Stimulated activated CD8-positive, alpha-beta memory T cell treated with anti-CD3 and anti-CD28 coated beads, Interleukin-2, amount 100 ng/mL, for 48 hours (primary cell): ENCODE measurements around the gene CDH18.

Source experiments
- DNase-seq, 2 donors: peaks; one replicate each; pipeline ENCODE4 v3.0.0-alpha.2; 2020; ENCODE audit warnings: low read depth in 2 of 2

Gene CDH18

DNA sequence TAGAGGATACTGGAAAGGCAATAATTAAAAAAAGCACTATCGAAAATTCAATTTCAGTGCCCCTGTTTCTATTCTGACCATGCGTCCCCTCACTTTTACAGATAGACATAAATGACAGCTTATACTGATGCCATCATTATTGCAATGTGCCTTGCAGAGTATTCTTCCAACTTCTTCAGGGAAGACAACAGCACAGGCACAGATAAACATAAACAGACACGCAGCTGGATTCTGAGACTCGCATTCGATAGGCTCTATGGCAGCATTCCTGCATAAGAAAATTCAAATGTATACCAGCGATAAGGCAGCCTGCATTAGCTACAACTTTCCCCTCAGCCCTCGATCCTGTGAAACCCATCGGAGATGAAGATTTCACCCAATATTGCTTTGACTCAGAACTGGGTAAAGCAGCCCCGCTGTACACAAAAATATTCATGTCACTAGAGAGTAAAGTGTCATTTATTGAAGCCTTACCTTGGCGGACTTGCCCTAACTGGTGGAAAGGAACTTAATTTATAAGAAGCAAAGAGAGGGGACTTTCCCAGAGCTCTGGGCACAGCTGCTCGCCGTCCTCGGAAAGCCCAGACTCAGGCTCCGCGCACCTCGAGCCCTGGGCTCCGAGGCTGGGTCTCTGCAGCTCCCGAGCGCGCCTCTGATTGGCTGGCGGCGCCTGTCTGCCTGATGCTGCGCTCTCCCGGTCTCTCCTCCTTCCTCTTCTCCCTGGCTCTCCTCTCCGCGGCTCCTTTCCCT is at the start of gene CDH18:
Gene CDH18 (minus strand): TSS at position 589 of the 750 bp plus-strand sequence. CDS start 149,214 bp downstream, outside the sequence.
- DNase-seq = no peak

- no peak for DNase-seq
Measured at GRCh38 chr5:20034717-20035116, 46.7 kb upstream of the CDH18 start.

DNA sequence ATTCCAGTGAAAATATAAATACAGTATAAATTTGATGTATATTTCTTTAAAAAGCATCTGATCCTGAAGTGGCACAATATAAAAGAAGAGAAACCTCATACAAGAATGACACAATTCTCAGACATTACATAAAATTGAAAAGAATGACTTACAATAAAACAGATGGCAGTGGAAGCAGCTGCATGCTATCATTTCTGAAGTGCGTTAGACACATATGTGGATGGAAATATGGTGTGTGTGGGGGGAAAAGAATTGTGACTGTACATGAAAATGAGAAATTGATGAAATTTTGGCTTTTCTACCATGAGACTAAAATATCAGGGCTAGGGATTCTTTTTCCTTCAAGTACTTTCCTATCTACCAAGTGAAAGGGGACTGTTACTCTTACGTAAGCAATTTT is 45.9 kb upstream of the CDH18 start:
- DNase-seq = no peak

DNA sequence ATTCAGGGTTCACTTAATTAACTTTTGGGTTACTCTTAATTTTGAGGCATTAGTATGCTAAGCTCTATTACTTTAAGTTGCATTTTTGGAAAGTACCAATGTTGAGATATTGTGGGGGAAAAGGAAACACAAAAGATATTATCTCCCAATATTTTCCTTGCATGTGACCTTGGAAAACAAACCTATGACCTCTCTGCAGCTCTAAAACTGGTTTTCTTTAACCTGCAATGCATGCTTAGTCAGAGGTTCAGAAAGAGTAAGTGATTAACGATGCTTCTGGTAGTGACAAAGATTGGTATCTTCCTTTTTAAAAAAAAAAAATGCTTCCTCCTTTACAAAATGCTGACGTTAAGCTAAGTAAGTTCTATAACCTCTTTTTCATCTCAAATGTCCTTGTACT is 44.9 kb upstream of the CDH18 start:
- DNase-seq = no peak

- no peak for DNase-seq
Measured at GRCh38 chr5:20030125-20030524, 42.1 kb upstream of the CDH18 start.

- no peak for DNase-seq
Measured at GRCh38 chr5:20029266-20029665, 41.3 kb upstream of the CDH18 start.

DNA sequence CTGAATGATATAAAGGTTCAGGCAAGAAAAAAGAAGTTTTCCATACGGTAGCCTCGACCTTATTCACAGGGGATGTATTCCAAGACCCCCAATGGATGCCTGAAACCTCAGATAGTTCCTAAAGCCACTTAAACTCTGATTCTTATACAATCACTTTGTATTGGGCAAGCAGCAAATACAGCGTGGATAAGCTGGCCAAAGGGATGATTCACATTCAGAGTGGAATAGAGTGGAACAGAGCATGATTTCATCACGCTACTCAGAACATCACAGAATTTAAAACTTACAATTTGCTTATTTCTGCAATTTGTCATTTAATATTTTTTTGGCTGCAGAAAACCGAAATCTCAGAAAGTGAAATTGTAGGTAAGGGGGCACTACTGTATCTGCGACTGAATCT is 40.5 kb upstream of the CDH18 start:
- no peak for DNase-seq

DNA sequence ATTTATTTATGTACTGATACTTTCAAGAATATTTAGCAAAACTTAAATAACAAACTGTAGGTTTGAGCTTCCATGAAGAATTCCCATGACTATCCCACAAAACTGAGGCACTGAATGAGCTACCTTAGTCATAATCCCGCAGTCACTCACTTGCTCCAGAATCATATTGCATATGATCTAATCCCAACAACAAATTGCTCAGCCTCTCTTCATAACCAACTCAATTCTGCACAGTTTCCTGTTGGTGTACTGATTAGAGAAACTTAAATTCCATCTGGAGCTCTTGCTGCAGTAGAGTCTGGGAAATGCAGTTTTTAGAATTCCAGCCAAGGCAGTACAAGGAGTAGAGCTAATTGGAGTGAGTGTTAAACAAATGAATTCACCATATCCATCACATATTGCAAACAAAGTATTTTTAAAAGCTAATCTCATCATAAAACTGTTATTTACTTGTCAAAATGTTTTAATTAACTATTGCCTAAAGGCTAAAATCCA is 35.7 kb upstream of the CDH18 start:
- DNase-seq = no peak

GRCh38 chr5:20020247-20020646 is 32.2 kb upstream of the CDH18 start:
- no peak for DNase-seq

DNA sequence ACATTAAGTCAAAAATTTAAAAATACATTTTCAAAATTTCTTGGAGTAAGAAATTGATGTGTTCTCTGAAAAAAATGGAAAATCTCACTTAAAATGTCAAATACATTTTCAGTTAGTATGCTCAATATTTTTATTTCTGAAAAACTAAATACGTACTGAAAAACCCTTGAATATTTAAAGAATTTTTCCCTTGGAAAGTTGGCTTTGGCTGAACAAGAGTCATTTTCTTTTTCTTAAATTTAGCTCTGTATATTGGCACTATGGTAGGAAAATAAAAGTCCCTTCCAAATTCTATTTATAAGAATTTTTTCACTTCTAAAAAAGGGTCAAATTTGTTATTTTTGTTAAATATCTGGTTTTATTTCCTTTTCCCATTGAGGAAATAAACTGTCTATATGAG is 29.0 kb upstream of the CDH18 start:
- no peak for DNase-seq

DNA sequence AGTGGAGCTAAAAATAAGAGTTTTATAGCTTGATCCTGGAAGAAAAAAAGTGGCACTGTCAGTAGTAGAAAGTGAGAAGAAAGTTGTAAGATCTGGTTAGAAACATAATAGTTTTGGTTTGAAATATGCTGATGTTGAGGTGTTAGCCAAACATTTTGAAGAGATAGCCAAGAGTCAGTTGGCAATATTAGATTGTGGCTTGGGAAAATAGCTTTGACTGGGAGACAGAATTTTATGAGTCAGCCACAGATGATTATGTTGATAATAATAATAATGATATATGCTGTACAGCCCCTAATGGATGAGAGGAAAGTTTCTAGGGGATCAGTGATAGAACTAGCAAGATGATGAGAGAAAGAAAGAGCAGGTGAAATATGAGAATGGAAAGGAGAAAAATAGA is 12.4 kb upstream of the CDH18 start:
- no peak for DNase-seq

DNA sequence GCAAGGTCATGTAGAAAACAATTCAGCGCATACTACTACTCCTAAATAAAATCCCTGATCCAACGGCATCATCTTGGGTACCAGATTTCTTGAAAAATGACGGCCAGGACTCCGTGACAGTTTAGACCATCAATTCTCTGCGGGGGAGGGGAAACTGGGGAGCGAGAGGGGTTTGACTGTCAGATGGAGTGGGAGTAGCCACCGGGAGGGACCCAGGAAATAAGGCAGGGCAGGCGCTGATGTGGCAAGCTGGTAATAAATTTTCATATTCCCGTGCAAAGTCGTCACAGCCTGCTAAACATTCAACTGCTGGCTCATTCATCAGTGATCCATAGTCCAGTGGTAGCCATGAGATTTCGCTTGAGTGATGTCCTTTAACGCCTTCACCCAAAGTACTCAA is 457 bp upstream of the CDH18 start:
- DNase-seq = no peak

DNA sequence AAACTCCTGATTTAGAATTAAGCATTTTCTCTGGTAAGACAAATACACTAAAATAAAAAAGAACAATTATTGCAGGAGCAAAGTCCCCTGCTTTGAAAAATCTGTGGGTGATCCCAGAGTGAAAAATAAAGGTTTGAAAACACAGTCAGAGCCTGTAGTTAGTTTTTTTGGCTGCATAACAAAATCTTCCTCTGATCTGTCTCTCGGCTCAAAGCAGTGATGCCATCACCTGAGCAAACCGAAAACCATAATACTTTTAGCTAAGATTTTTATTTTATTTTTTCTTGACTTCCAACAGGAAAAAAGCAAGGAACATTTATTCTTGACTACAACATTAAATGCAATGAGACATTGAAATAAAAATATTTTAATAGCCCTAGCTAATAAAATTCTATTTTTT is 1.2 kb downstream of the CDH18 start:
- no peak for DNase-seq

DNA sequence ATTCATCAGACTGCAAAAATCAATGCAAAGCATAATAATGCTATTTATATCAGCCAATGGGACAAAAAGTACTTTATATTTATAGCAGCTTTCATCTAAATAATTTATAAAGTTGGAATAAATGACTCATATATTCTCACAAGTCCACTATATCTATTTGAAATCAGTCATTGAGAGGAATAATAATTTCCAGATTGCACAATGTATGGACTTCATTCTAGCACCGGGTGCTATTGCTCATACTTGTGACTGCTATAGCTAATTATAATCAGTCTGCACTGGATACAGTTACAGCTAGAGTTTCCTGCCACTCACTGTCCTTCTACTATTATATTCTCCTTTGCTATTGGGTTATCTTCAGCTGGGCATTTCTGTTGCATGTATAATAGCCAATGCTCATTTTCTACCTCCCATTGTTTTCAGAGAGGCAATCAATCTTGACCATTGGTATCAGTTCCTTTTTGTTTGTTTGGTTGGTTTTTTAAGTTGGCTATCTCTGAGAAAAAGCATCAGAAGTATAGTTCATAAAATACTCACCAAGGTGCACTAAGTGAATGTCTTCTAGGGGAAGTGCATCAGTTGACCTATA is 1.9 kb downstream of the CDH18 start:
- DNase-seq = no peak

- no peak for DNase-seq
Measured at GRCh38 chr5:19978476-19978875, 9.5 kb downstream of the CDH18 start.

GRCh38 chr5:19977099-19977498 is 10.9 kb downstream of the CDH18 start:
- DNase-seq = no peak

- DNase-seq = no peak
Measured at GRCh38 chr5:19975795-19976194, 12.2 kb downstream of the CDH18 start.

DNA sequence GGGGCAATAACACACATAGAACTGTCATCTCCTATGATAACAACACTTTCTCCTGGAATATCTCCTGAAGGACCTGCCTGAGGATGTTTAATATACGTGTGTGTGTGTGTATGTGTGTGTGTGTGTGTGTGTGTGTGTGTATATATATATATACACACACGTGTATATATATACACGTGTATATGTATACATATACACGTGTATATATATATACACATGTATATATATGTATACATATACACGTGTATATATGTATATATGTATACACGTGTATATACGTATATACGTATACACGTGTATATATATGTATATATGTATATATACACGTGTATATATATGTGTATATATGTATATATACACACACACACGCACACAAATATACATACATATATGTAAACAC is 27.5 kb downstream of the CDH18 start:
- no peak for DNase-seq

- no peak for DNase-seq
Measured at GRCh38 chr5:19959830-19960384, 28.1 kb downstream of the CDH18 start.

GRCh38 chr5:19950897-19951296 is 37.1 kb downstream of the CDH18 start:
- no peak for DNase-seq

DNA sequence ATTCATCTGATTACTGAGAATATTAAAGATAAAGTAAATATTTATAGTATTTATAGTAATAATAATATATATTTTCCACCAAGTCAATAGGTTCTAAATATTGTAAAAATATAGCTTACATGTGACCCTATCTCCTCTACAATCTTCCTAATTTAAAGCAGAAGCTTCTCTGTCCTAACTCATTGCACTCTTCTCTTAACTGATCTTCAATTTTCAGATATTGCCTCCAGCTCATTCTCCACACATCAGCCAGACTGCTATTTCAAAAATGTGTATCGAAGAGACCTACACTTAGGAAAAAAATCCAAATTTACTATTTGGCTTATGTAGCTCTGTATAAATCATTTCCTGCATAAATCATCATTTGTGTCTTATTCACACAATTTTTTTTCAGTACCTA is 47.8 kb downstream of the CDH18 start:
- no peak for DNase-seq

GRCh38 chr5:19930451-19930850 is 57.5 kb downstream of the CDH18 start:
- no peak for DNase-seq
